SK-N-SH (cell line): ENCODE data around the gene GPT2.

Source experiments
- CHD2 ChIP-seq: fragments of 150-350 bp; IDR thresholded peaks from 2 replicates; pipeline ENCODE4 v1.6.1; 2018; ENCODE audit warnings: low read length; ENCODE audit not compliant: partially characterized antibody
- CTCF ChIP-seq: fragments of 200-600 bp; sonication (generic); IDR thresholded peaks from 2 replicates; pipeline ENCODE4 v1.6.1; 2017; ENCODE audit warnings: antibody characterized with exemption, mild to moderate bottlenecking, moderate library complexity
- EZH2phosphoT487 ChIP-seq: fragments of 200-600 bp; sonication (generic); IDR thresholded peaks from 2 replicates; pipeline ENCODE4 v1.6.1; 2017; ENCODE audit warnings: low read depth, mixed run types, mild to moderate bottlenecking, antibody characterized with exemption, moderate library complexity, borderline replicate concordance
- POLR2AphosphoS5 ChIP-seq: IDR thresholded peaks from 2 replicates; pipeline ENCODE4 v1.6.1; 2012; ENCODE audit warnings: low read depth, low read length
- REST ChIP-seq: IDR thresholded peaks from 2 replicates; pipeline ENCODE4 v1.6.1; 2012; ENCODE audit warnings: mild to moderate bottlenecking, low read depth, low read length, moderate library complexity

- no peak for TF ChIP-seq REST
- no peak for TF ChIP-seq CTCF
- no peak for TF ChIP-seq CHD2
- TF ChIP-seq POLR2AphosphoS5: no peak
- no peak for TF ChIP-seq EZH2phosphoT487
These were observed 53.4 kb downstream of the GPT2 start for GRCh38 chr16:46937536-46937935.
